ENCODE measurements around the gene PDCD1. TPM values are rescaled to one million over a fixed set of nuclear protein-coding genes. Genes with fewer than 3 reads are reported as not detected.

Gene PDCD1
- total RNA-seq, 2 donors from 2014 or later, result 22.5 to 25.4 TPM

DNA sequence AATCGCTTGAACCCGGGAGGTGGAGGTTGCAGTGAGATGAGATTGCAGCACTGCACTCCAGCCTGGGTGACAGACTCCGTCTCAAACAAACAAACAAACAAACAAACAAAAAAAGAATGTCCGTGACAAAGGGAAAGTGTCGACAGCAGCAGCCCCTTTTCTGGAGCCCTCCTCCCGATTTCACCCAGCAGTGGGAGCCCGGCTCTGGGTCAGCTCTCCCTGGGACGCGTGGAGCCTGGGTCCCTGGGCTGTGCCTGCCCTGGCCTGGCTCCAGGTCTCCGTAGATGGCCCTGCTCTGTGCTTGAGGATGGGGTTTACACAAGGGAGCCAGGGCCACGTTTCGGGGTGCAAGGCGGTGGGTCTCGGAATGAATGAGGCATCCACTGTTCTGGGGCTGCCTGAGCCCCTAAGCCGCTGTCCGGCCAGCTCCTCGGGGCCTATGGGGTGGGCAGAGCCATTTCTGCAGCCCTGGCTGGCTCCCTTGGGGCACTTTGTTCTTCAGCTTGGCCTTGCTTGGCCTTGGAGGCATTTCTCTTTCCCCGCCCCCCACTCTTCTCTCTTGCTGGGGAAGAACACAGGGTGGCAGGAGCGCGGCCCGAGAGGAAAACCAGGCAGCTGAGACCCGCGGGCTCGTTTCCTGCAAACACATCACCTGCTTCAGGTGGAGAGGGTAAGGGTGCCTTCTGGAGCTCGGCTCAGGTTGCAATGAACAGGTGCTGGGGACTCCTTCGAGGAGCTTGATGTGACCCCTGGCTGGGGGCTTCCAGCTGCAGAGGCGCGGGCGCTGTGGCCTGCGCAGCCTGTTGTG, 40.0 kb upstream of the PDCD1 start:
- DNase-seq (ENCODE audit: low spot score in 2 of 2) (peak in 1 of 2 donors; percentile 38), ATAC-seq (no peak)
- H3K36me3 Mint-ChIP-seq, result peaks cover 0 to 10% of the 10 kb centered on the region in 2 donors
- H3K9me3 Mint-ChIP-seq, result no peaks in the 10 kb centered on the region
- H3K27ac Mint-ChIP-seq, result no peak overlapping the region

DNA sequence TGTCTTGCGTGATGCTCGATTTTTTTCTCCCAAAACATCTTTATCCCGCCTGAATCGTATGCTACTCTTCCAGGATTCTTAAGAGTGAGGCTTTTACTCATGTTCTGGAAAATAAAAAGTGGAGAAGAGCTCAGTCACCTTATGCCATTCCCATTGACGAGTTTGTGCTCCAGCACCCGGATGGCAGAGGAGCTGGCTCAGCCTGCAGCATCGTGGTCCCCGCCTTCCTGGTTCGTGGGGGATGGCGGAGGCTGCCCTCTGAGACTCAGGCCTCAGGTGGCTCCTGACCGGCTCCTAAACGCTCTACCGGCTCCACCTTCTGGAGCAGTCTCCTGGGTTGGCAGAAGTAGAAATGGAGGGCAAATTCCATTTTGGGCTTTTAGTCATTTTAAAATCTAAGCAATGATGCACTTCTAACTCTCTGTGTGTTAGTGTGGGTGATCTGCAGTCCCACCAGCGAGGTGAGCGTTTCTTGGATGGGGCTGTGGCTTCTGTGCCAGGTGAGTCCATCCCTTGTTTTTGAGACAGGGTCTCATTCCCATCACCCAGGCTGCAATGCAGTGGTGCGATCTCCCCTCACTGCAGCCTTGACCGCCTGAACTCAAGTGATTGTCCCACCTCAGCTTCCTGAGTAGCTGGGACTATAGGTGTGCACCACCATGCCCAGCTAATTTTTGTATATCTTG, 38.7 kb upstream of the PDCD1 start:
- Mint-ChIP-seq H3K27ac (peak overlapping the region in 1 of 2 donors; percentile 95), H3K36me3 (peaks cover 0 to 10% of the 10 kb centered on the region in 2 donors), H3K9me3 (no peaks in the 10 kb centered on the region)
- DNase-seq (ENCODE audit: low spot score in 2 of 2) (peak in 1 of 2 donors; percentile 42), ATAC-seq (no peak)

DNA sequence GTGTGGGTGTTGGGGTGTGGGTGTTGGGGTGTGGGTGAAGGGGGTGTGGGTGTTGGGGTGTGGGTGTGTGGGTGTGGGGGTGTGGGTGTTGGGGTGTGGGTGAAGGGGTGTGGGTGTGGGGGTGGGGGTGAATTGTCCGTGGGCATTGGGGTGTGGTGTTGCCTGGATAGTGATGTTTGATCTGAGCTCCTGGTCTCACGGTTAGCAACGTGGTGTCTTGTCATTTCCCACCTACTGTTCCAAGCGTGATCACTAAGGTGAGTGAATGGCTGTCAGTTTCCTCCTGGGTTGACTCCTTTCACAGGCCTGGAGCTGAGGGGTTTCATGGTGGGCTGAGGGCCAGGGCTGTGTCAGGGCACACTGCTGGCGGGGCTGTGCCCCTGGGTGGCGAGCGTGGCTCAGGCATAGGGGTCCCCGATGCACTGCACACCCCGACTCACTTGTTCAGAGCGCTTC, 38.1 kb upstream of the PDCD1 start:
- Mint-ChIP-seq H3K27ac (peak overlapping the region in 1 of 2 donors; percentile 95), H3K36me3 (peaks cover 0 to 10% of the 10 kb centered on the region in 2 donors), H3K9me3 (no peaks in the 10 kb centered on the region)
- peak; percentile 36 to 39 for ATAC-seq
- DNase-seq (ENCODE audit: low spot score in 2 of 2), result peak in 1 of 2 donors; percentile 41

- H3K36me3 Mint-ChIP-seq, result peaks cover 0 to 10% of the 10 kb centered on the region in 2 donors
- ATAC-seq (peak; percentile 52 to 53), DNase-seq (ENCODE audit: low spot score in 2 of 2) (peak in 1 of 2 donors; percentile 53)
Observed at GRCh38 chr2:241895712-241896641, 37.3 kb upstream of the PDCD1 start.

GRCh38 chr2:241895427-241895711, 36.7 kb upstream of the PDCD1 start:
- DNase-seq (ENCODE audit: low spot score in 2 of 2), result no peak
- ATAC-seq, result no peak
- Mint-ChIP-seq H3K36me3 (peaks cover 0 to 10% of the 10 kb centered on the region in 2 donors), H3K9me3 (no peaks in the 10 kb centered on the region), H3K27ac (peak overlapping the region; percentile 21 to 90)

More at GRCh38 chr2:241895712-241896641, 37.3 kb upstream of the PDCD1 start:
- Mint-ChIP-seq H3K9me3 (no peaks in the 10 kb centered on the region), H3K27ac (peak overlapping the region; percentile 21 to 95)

DNA sequence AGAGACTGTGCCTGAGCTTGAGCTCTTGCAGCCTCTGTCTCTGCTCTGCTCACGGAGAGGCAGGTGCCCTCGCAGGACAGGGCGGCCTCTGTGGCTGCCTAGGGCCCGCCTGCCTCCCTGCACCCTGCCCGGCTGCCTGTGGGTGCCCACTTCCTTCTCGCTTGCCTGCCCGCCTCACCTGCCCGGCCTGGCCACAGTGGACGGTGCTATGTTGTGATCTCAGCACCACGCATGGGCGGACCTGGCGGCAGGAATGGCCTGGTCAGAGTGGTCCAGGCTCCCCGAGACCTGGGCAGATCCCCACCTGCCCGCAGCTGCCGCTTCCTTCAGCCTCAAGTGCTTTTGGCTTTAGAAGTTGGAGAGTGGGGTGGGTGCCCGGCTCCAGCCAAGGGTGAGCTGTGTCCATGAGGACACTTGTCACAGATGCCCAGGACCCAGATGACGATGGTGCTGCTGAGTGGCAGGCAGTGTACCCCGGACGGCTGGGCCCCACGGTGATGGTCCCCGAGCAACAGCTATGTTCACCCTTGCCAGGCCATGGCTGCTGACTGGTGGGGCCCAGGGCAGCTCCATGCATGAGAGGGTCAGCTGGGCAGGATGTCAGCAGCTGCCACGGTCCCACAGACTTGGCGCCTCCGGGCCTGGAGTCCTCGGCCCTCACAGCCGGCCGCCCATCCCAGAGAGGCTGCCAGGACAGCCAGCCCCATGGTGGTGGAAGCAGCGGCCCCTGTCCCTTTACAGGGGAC, 36.2 kb upstream of the PDCD1 start:
- Mint-ChIP-seq H3K9me3 (no peaks in the 10 kb centered on the region), H3K27ac (no peak overlapping the region), H3K36me3 (peaks cover 0 to 10% of the 10 kb centered on the region in 2 donors)
- DNase-seq (ENCODE audit: low spot score in 2 of 2), result peak in 1 of 2 donors; percentile 54
- no peak for ATAC-seq

- ATAC-seq (no peak), DNase-seq (ENCODE audit: low spot score in 2 of 2) (peak in 1 of 2 donors; percentile 38)
- Mint-ChIP-seq H3K36me3 (peaks cover 0 to 10% of the 10 kb centered on the region in 2 donors), H3K27ac (no peak overlapping the region), H3K9me3 (no peaks in the 10 kb centered on the region)
Observed at GRCh38 chr2:241894056-241894641, 35.5 kb upstream of the PDCD1 start.

GRCh38 chr2:241893265-241893664, 34.6 kb upstream of the PDCD1 start:
- H3K9me3 Mint-ChIP-seq, result no peaks in the 10 kb centered on the region
- H3K36me3 Mint-ChIP-seq, result peaks cover 0 to 10% of the 10 kb centered on the region in 2 donors
- no peak overlapping the region for H3K27ac Mint-ChIP-seq
- peak in 1 of 2 donors; percentile 26 for DNase-seq (ENCODE audit: low spot score in 2 of 2)
- no peak for ATAC-seq

- ATAC-seq (no peak), DNase-seq (ENCODE audit: low spot score in 2 of 2) (no peak)
- no peak overlapping the region for H3K27ac Mint-ChIP-seq
- H3K9me3 Mint-ChIP-seq, result no peaks in the 10 kb centered on the region
- peaks cover 0 to 15% of the 10 kb centered on the region in 2 donors for H3K36me3 Mint-ChIP-seq
Observed at GRCh38 chr2:241892299-241893137, 33.8 kb upstream of the PDCD1 start.

GRCh38 chr2:241891988-241892298, 33.2 kb upstream of the PDCD1 start:
- no peak overlapping the region for H3K27ac Mint-ChIP-seq
- DNase-seq (ENCODE audit: low spot score in 2 of 2), result no peak
- peaks cover 0 to 17% of the 10 kb centered on the region in 2 donors for H3K36me3 Mint-ChIP-seq
- no peaks in the 10 kb centered on the region for H3K9me3 Mint-ChIP-seq
- no peak for ATAC-seq

GRCh38 chr2:241891315-241891987, 32.8 kb upstream of the PDCD1 start:
- no peak for DNase-seq (ENCODE audit: low spot score in 2 of 2)
- H3K9me3 Mint-ChIP-seq, result no peaks in the 10 kb centered on the region

GRCh38 chr2:241890524-241891235, 32.0 kb upstream of the PDCD1 start:
- ATAC-seq, result no peak
- Mint-ChIP-seq H3K27ac (peak overlapping the region in 1 of 2 donors; percentile 17), H3K9me3 (no peaks in the 10 kb centered on the region), H3K36me3 (peaks cover 0 to 11% of the 10 kb centered on the region in 2 donors)
- DNase-seq (ENCODE audit: low spot score in 2 of 2), result no peak

More at GRCh38 chr2:241891315-241891987, 32.8 kb upstream of the PDCD1 start:
- Mint-ChIP-seq H3K36me3 (peaks cover 0 to 17% of the 10 kb centered on the region in 2 donors), H3K27ac (peak overlapping the region in 1 of 2 donors; percentile 17)
- no peak for ATAC-seq

GRCh38 chr2:241888641-241889040, 29.9 kb upstream of the PDCD1 start:
- ATAC-seq, result no peak
- Mint-ChIP-seq H3K27ac (no peak overlapping the region), H3K36me3 (peaks cover 0 to 19% of the 10 kb centered on the region in 2 donors), H3K9me3 (no peaks in the 10 kb centered on the region)
- no peak for DNase-seq (ENCODE audit: low spot score in 2 of 2)

Measured in activated naive CD4-positive, alpha-beta T cell treated with anti-CD3 and anti-CD28 coated beads, Interleukin-2, amount 50 U/mL, for 72 hours (primary cell).